DMS79 (cell line): ENCODE data around the gene HPN.
"Not testable (repeated sequence)": the region's sequence is repeated elsewhere in the genome, so short reads cannot be mapped to it uniquely, and the experiment has no call there.

Source experiments
- DNase-seq: peaks from one replicate; lab custom pipeline; 2025; lab: John Stamatoyannopoulos, UW

The HPN gene

GRCh38 chr19:35027851-35028599, 13.5 kb upstream of the HPN start:
- DNase-seq, result no peak

DNA sequence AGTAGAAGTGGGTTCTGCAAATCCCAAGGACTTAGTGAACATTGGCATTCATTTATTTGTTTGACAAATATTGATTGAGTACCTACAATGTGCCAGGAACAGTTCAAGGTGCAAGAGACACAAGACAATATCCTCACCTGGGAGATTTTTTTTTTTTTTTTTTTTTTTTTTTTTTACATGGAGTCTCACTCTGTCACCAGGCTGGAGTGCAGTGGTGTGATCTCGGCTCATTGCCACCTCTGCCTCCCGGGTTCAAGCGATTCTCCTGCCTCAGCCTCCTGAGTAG, 13.0 kb upstream of the HPN start:
- DNase-seq, result not testable (repeated sequence)

DNA sequence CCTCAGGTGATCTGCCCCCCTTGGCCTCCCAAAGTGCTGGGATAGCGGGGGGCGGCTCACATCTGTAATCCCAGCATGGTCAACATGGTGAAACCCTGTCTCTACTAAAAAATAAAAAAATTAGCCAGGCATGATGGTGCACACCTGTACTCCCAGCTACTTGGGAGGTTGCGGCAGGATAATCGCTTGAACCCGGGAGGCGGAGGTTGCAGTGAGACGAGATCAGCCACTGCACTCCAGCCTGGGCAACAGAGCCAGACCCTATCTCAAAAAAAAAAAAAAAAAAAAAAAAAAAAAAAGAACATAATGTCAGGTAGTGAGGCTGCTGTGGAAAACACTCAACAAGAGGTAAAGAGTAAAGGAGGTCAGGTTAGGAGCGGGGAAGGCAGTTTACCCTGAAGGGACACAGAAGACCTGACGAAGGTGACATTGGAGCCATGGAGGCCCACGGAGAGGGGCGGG, 12.2 kb upstream of the HPN start:
- not testable (repeated sequence) for DNase-seq

GRCh38 chr19:35029737-35030256, 11.7 kb upstream of the HPN start:
- no peak for DNase-seq

GRCh38 chr19:35030257-35031071, 11.1 kb upstream of the HPN start, which contains the start of gene SCN1B:
Gene SCN1B (plus strand): TSS chr19:35030470. CDS start chr19:35030821, 351 bp downstream.
- DNase-seq, result no peak

DNA sequence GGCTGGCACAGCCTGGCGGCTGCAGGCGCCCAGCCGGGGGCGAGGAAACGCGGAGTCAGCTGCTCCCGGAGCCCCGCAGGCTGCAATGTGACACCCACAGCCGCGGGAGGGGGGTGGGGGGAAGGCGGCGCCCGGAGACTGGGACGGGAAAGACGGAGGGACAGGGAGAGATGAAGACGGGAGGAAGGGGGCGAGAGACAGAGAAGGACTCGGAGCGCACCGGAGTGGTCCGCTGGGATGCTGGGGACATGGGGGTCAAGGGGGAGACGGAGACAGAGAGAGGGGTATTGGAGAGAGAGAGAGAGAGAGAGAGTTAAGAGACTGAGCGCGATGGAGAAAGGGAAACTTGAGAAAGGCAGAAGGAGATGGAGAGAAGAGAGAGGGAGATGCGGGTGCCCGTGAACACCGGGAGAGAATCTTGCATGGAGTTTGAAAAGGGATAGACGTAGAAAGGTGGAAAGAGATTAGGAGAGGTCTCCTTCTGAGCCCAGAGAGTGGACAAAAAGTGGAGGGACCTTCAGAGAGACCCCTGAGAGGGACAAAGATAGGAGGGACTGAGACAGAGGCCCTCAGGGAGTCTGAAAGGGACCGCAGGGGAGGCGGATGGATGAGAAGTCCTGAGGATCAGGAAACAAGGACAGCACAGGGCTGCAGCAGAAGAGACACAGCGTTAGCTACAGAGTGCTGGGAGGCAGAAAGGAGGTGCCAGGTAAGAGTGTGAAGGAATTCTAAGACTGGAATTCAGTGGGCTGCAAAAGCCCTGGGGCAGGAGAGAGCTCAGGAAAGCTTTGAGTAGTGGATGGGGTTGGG, 10.2 kb upstream of the HPN start:
- DNase-seq, result no peak

- no peak for DNase-seq
Observed at GRCh38 chr19:35032356-35032865, 9.1 kb upstream of the HPN start.

DNA sequence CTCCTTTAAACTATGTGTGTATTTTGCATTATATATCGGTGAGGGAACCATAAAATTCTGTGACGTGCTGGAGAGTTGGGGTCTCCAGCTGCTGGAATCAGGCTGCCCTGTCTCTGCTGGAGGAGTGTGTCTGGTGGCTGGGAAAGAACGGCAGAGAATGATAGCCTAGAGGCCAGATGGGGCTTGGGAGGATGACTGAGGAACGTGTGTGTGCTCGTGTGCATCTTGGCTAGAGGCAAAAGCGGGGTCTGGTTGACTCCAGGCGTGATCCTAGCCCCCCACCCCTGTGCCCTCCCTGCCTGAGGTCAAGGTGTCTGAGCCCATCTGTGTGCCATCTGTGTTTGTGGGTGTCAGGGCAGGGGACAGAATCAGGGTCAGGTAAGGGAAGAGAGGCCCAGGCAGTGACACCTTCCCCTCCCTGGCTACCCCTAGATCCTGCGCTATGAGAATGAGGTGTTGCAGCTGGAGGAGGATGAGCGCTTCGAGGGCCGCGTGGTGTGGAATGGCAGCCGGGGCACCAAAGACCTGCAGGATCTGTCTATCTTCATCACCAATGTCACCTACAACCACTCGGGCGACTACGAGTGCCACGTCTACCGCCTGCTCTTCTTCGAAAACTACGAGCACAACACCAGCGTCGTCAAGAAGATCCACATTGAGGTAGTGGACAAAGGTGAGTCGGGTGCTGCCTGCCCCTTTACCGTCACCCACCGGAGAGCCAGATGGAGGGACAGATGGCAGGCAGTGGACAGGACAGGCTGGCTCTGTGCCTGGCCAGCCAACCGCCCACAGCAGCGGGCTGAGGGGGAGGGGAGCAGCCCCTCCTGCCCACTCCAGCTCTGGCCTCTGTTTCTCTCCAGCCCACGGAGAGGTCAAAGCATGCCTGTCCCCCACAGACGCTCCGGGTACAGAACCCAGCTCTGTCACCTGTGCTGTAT, 8.2 kb upstream of the HPN start:
- no peak for DNase-seq

- no peak for DNase-seq
Observed at GRCh38 chr19:35034005-35034502, 7.5 kb upstream of the HPN start.

DNA sequence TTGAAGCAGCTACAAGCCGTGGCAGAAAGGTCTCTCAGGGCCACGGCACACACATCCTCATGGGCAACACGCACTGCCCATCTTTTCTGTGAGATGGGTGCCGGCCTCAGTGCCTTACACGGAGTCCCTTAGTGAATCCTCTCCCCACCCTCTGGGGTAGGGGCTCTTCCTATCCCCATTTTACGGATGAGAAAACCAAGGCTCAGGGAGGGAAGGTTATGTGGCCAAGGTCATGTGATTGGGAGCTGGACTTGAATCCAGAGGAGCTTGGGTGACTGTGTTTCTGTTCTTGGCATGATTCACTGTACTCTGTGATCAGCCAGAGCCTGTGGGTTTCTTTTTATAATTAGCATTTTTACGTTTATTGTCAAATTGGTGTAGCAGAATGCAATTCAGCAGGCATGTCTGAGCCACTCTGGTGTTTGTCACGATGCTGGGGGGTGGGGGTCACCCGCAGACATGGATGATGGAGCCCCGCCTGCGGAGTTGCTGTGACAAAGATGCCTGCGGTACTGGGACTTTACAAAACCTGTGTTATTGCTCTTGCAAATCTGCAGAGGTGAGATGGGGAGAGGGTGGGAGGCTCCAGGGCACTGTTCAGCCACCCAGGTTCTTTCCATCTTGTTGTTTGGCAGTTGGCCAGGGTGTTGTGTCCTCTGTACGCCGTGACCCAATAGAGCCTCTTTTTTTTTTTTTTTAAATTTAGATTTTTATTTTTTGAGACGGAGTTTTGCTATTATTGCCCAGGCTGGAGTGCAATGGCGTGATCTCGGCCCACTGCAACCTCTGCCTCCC, 6.7 kb upstream of the HPN start:
- no peak for DNase-seq

DNA sequence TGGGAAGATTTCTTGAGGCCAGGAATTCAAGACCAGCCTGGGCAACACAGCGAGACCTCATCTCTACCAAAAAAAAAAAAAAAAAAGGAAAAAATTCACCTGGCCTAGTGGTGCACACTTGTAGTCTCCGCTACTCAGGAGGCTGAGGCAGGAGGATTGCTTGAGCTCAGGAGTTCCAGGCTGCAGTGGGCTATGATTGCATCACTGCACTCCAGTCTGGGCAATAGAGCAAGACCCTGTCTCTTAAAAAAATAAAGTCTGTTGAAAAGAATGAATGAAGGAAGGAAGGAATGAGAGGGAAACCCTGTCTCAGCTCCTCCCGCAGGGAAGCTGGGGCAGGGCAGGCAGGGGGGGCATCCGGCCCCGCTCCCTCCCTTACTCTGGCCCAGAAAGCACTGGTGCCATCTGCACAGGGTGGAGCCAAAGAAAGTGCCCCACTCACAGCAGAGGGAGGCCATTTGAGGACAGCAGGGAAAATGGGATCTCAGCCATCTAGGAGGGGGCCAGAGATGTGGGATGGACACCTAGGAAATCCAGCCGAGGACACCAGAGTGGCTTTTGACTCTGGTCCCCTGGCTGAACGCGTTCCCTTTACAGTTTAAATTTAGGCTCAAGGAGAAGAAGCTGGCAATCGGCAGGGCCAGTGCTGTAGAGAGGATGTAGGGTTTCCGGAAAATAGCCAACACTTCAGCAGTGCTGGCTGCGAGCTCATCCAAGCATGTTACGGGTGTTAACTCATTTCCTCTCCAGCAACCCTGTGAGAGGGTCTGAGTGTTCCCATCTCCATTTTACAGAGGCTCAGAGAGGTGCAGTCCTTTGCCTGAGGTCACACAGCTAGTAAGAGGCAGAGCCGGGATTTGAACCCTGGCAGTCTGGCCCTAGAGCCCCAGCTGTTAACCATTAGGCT, 3.6 kb upstream of the HPN start:
- no peak for DNase-seq

- no peak for DNase-seq
Observed at GRCh38 chr19:35038623-35039512, 2.7 kb upstream of the HPN start.

- no peak for DNase-seq
Observed at GRCh38 chr19:35039881-35040825, 1.4 kb upstream of the HPN start.

GRCh38 chr19:35040826-35041547, 534 bp upstream of the HPN start:
- DNase-seq, result no peak

GRCh38 chr19:35042056-35042730, 672 bp downstream of the HPN start:
- no peak for DNase-seq
